ENCODE results near the gene DPY19L3.
"Not testable (repeated sequence)": the region's sequence is repeated elsewhere in the genome, so short reads cannot be mapped to it uniquely, and the experiment has no call there.

DPY19L3 gene

DNA sequence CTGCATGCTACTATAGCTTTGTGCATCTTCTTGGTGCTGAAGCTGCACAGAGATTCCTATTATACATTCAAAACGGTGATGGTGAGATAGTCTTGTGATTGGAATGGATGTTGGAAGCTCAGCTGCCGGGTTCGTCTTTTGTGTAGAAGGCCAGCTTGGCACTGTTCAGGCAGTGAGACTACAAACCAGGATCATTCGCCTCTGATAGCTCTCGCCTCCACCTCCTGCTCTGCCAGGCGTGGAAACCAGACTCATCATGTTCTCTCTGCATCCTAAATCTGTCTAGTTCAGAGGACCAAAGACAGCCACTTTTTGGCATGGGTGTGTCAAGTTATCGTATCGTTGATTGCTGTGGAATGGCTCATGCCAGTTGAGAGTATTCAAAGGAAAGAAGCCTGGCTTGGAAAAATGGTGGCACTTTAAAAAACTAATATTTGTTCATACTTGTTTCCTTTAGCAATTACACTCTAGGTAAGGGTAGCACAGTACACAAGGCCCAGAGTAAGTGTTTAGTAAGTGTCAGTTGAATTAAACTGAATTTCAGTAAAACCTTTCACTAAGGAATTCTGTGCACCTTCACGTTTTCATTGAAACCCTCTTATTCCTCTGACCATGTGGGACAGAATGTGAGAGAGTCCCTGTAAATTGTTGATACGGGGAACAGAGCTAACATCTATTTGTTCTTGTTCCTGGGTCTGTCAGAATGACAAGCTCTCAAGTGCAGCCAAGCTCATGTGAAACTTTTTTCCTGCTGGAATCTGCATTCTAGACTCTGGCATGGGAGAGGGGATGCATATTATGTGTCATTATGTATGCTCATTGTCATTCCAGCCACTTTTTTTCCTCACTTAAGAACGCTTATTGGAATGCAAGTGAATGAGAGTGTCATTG is 69.8 kb downstream of the DPY19L3 start:
- no peak for DNase-seq (ENCODE audit: low read depth)
- no peak overlapping the region for H3K4me3 ChIP-seq (ENCODE audit: low read depth, low read length)

DNA sequence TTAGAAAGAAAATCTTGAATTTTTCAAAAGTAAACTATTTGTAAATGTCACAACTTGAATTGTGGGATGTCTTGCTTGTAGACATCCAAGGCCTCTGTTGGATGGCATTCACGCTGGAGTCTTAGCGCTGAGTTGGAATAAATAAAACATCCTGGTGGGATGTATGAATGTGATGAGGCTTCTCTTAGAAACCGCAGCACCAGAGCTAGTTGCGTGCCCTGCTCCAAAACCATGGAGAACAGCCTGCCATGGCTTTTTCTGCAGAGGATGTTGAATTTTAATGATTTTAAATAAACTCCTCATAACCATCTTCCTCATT is 70.4 kb downstream of the DPY19L3 start:
- no peak for DNase-seq (ENCODE audit: low read depth)
- no peak overlapping the region for H3K4me3 ChIP-seq (ENCODE audit: low read depth, low read length)

GRCh38 chr19:32480321-32480720 is 74.8 kb downstream of the DPY19L3 start:
- DNase-seq (ENCODE audit: low read depth): no peak
- H3K4me3 ChIP-seq (ENCODE audit: low read depth, low read length): no peak overlapping the region

GRCh38 chr19:32483574-32483973 is 78.0 kb downstream of the DPY19L3 start:
- DNase-seq (ENCODE audit: low read depth): no peak
- no peak overlapping the region for H3K4me3 ChIP-seq (ENCODE audit: low read depth, low read length)

DNA sequence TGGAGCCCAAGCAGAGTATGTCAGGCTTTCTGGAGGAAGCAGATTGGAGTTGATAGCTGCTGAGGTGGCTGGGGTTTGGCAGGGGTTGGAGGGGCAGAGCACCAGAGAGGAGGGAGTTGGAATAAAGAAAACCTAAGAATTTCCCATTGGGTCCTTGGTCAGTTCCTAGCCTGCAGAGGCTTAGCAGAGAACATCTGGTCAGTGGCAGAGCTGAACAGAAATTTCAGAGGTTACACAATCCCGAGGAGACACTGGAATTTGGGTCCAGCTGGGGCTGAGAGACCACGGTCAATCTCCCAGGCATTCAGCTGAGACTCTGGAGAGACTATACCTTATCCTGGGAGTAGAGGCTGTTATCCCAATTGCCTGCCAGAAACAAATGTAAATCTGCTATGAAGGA is 84.4 kb downstream of the DPY19L3 start:
- H3K4me3 ChIP-seq (ENCODE audit: low read depth, low read length): no peak overlapping the region
- DNase-seq (ENCODE audit: low read depth): no peak

DNA sequence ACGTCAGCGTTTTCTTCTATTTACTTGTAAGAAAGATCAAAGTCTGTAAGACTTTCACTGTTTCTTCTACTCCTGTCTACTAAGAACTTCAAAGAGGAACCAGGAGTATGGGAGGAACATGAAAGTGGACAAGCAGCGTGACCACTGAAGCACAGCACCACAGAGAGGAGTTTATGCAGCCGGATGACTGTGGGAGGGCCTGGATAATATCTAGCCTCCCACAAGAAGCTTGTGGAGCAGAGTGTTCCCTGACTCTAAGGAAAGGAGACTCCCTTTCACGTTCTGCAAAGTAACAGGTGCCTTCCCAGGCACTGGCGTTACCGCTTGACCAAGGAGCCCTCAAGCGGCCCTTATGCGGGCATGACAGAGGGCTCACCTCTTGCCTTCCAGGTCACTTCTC is 91.8 kb downstream of the DPY19L3 start:
- DNase-seq (ENCODE audit: low read depth): no peak
- no peak overlapping the region for H3K4me3 ChIP-seq (ENCODE audit: low read depth, low read length)

DNA sequence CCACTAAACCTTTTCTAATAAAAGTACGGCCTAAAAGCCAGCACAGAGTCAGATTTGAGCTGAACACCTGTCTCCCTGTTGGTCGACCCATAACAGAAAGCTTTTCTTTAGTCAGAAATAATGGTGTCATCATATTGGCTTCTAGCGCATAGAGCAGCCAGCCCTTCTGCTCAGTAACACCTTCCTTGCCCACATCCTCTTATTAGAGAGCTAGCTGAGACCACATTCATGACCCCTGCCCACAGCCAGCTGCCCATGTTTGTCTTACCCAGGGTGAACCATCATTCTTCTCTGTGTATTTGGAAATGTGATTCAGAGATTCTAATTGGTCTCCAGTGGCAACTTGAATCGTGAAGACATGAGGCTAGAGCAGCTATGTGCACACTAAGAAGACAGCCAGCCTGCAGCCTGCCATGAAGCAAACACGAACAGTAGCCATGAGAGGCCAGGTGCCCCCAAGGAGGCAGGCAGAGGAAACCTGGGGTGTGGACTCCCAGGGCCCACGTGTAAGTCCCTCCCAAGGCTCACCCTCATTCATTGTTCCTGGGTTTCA is 93.2 kb downstream of the DPY19L3 start:
- peak; percentile 25 for DNase-seq (ENCODE audit: low read depth)
- H3K4me3 ChIP-seq (ENCODE audit: low read depth, low read length): no peak overlapping the region

DNA sequence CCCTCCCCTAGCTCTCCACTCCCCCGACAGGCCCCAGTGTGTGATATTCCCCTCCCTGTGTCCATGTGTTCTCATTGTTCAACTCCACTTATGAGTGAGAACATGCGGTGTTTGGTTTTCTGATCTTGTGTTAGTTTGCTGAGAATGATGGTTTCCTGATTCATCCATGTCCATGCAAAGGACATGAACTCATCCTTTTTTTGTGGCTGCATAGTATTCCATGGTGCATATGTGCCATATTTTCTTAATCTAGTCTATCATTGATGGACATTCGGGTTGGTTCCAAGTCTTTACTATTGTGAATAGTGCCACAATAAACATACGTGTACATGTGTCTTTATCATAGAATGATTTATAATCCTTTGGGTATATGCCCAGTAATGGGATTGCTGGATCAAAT is 106.9 kb downstream of the DPY19L3 start:
- H3K4me3 ChIP-seq (ENCODE audit: low read depth, low read length); DNase-seq (ENCODE audit: low read depth): not testable (repeated sequence)

DNA sequence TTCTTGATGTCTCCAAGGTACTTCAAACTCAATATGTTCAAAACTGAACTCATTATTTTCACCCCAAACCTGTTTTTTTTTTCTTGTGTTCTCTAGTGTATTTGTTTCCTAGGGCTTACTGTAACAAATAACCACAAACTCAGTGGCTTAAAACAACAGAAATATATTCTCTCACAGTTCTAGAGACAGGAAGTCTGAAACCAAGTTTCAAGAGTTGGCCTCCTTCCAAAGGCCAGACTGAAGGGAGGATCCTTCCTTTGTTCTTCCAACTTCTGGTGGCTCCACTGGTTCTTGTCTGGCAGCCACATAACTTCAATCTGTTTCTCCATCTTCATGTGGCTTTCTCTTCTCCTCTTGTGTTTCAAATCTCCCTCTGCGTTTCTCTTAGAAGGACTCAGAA is 113.5 kb downstream of the DPY19L3 start:
- H3K4me3 ChIP-seq (ENCODE audit: low read depth, low read length): no peak overlapping the region
- DNase-seq (ENCODE audit: low read depth): no peak

DNA sequence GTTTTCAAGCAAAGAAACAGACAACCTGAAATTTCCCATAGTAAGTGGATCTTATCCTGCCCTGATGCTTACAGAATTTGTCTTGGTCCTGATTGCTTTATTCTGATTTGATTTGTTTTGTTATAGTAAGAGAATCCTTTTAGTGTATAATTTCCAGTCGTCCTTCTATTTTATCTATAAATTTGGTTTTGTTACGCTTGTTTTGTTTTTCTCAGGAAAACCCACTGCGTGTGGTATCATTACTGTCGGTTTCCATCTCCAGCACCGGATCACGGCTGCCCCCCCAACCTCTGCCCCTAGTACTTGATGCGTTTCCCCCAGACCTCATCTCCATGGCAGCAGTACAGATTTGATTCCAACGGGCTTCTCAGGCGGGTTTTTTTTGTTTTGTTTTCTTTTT is 117.4 kb downstream of the DPY19L3 start:
- no peak for DNase-seq (ENCODE audit: low read depth)
- H3K4me3 ChIP-seq (ENCODE audit: low read depth, low read length): no peak overlapping the region

GRCh38 chr19:32526895-32527294 is 121.3 kb downstream of the DPY19L3 start:
- DNase-seq (ENCODE audit: low read depth): no peak
- no peak overlapping the region for H3K4me3 ChIP-seq (ENCODE audit: low read depth, low read length)

- DNase-seq (ENCODE audit: low read depth): no peak
- H3K4me3 ChIP-seq (ENCODE audit: low read depth, low read length): no peak overlapping the region
Measured at GRCh38 chr19:32530773-32531172, 125.2 kb downstream of the DPY19L3 start.

- no peak overlapping the region for H3K4me3 ChIP-seq (ENCODE audit: low read depth, low read length)
- no peak for DNase-seq (ENCODE audit: low read depth)
Measured at GRCh38 chr19:32532233-32532632, 126.7 kb downstream of the DPY19L3 start.

Measured in skeletal muscle cell (primary cell).